Nephron progenitor cell (in vitro differentiated cells): ENCODE measurements around the gene CWF19L1.

ENCODE experiments used
- DNase-seq: peaks from one replicate; pipeline ENCODE4 v3.0.0; 2021
- H3K27ac Mint-ChIP-seq: 2 replicates; pipeline ENCODE4 v1.8.0; 2021; ENCODE audit warnings: mild to moderate bottlenecking, moderate library complexity, mixed read lengths
- H3K27me3 Mint-ChIP-seq: 2 replicates; pipeline ENCODE4 v1.8.0; 2021; ENCODE audit warnings: mild to moderate bottlenecking, low read depth, mixed read lengths; ENCODE audit not compliant: poor library complexity
- H3K36me3 Mint-ChIP-seq: 2 replicates; pipeline ENCODE4 v1.8.0; 2021; ENCODE audit warnings: low read depth, mixed read lengths
- H3K4me1 Mint-ChIP-seq: 2 replicates; pipeline ENCODE4 v1.8.0; 2021; ENCODE audit warnings: mixed read lengths
- H3K4me3 Mint-ChIP-seq: 2 replicates; pipeline ENCODE4 v1.8.0; 2021; ENCODE audit warnings: mild to moderate bottlenecking, moderate library complexity, mixed read lengths
- H3K9me3 Mint-ChIP-seq: 2 replicates; pipeline ENCODE4 v1.8.0; 2021; ENCODE audit warnings: mild to moderate bottlenecking, moderate library complexity, mixed read lengths
- CTCF ChIP-seq: fragments of 200-600 bp; sonication (generic); IDR thresholded peaks from 2 replicates; pipeline ENCODE4 v1.5.0; 2021; ENCODE audit warnings: antibody characterized with exemption

Gene CWF19L1

GRCh38 chr10:100216006-100216405 is 51.4 kb downstream of the CWF19L1 start:
- no peak for TF ChIP-seq CTCF
- H3K9me3 Mint-ChIP-seq = no peaks in the 10 kb centered on the region

GRCh38 chr10:100209303-100209702 is 58.1 kb downstream of the CWF19L1 start:
- H3K4me1 Mint-ChIP-seq = no peaks in the 10 kb centered on the region
- H3K9me3 Mint-ChIP-seq = no peaks in the 10 kb centered on the region
- H3K27me3 Mint-ChIP-seq = no peaks in the 10 kb centered on the region
- no peak overlapping the region for H3K27ac Mint-ChIP-seq
- no peak for TF ChIP-seq CTCF
- no peak for DNase-seq
- no peak overlapping the region for H3K4me3 Mint-ChIP-seq
- H3K36me3 Mint-ChIP-seq = peaks cover 37% of the 10 kb centered on the region

More at GRCh38 chr10:100216006-100216405, 51.4 kb downstream of the CWF19L1 start:
- no peak for DNase-seq
- no peaks in the 10 kb centered on the region for H3K4me1 Mint-ChIP-seq
- no peak overlapping the region for H3K27ac Mint-ChIP-seq
- H3K27me3 Mint-ChIP-seq = no peaks in the 10 kb centered on the region
- H3K36me3 Mint-ChIP-seq = peaks cover 66% of the 10 kb centered on the region
- H3K4me3 Mint-ChIP-seq = no peak overlapping the region

- H3K27ac Mint-ChIP-seq = no peak overlapping the region
Observed at GRCh38 chr10:100208276-100208675, 59.2 kb downstream of the CWF19L1 start.

GRCh38 chr10:100204370-100204769 is 63.1 kb downstream of the CWF19L1 start:
- Mint-ChIP-seq H3K9me3 (no peaks in the 10 kb centered on the region), H3K4me3 (no peak overlapping the region)

More at GRCh38 chr10:100208276-100208675, 59.2 kb downstream of the CWF19L1 start:
- Mint-ChIP-seq H3K4me3 (no peak overlapping the region), H3K9me3 (no peaks in the 10 kb centered on the region), H3K36me3 (peaks cover 38% of the 10 kb centered on the region), H3K4me1 (no peaks in the 10 kb centered on the region), H3K27me3 (no peaks in the 10 kb centered on the region)
- no peak for TF ChIP-seq CTCF
- no peak for DNase-seq

GRCh38 chr10:100201549-100201948 is 65.9 kb downstream of the CWF19L1 start:
- DNase-seq = no peak
- Mint-ChIP-seq H3K27me3 (no peaks in the 10 kb centered on the region), H3K4me1 (no peaks in the 10 kb centered on the region), H3K9me3 (no peaks in the 10 kb centered on the region), H3K27ac (no peak overlapping the region), H3K4me3 (no peak overlapping the region), H3K36me3 (peaks cover 54% of the 10 kb centered on the region)
- no peak for TF ChIP-seq CTCF

More at GRCh38 chr10:100204370-100204769, 63.1 kb downstream of the CWF19L1 start:
- Mint-ChIP-seq H3K27ac (no peak overlapping the region), H3K27me3 (no peaks in the 10 kb centered on the region), H3K4me1 (no peaks in the 10 kb centered on the region), H3K36me3 (peaks cover 40% of the 10 kb centered on the region)
- no peak for DNase-seq
- TF ChIP-seq CTCF = no peak

GRCh38 chr10:100194711-100195110 is 72.7 kb downstream of the CWF19L1 start:
- H3K36me3 Mint-ChIP-seq = peaks cover 50% of the 10 kb centered on the region
- TF ChIP-seq CTCF = no peak
- H3K4me3 Mint-ChIP-seq = no peak overlapping the region
- no peaks in the 10 kb centered on the region for H3K4me1 Mint-ChIP-seq
- H3K27me3 Mint-ChIP-seq = no peaks in the 10 kb centered on the region
- H3K27ac Mint-ChIP-seq = no peak overlapping the region
- H3K9me3 Mint-ChIP-seq = no peaks in the 10 kb centered on the region
- no peak for DNase-seq
